NCI-H69 (cell line): ENCODE results near the gene DRC3.
"Not testable (repeated sequence)": the region's sequence is repeated elsewhere in the genome, so short reads cannot be mapped to it uniquely, and the experiment has no call there.

Experiments
- DNase-seq: peaks from one replicate; lab custom pipeline; 2025; lab: John Stamatoyannopoulos, UW

DRC3 gene

DNA sequence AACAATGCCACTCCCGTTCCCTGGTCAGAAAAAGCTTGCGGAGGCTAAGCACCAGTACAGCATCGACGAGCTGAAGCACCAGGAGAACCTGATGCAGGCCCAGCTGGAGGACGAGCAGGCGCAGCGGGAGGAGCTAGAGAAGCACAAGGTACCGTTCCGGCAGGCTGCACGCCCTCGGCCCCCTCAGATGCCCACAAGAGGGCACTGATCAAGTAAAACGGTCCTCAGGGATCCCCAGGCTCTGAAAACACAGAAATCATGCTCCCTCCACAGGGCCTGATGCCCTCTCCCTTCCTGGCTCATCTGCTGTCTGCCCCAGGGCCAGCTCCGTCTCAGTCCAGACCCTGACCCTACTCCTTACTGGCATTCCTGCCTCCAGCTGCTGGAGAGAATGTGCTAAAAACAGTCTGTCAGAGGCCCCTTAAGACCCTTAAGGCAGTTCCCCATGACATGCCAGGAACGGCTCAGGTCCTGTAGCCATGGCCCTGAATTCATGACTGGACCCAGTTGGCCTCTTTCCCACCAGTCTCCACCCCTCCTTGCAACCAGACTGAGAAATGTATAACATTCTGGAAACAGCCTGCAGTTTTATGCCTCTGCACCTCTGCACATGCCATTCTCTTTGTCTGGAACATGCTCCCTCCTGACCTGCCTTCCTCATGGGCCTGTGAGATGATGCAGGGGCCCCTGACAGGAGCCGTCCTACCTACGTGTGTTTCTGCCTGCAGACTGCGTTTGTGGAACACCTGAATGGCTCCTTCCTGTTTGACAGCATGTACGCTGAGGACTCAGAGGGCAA lies 21.8 kb downstream of the DRC3 start:
- peak; percentile 50 for DNase-seq

DNA sequence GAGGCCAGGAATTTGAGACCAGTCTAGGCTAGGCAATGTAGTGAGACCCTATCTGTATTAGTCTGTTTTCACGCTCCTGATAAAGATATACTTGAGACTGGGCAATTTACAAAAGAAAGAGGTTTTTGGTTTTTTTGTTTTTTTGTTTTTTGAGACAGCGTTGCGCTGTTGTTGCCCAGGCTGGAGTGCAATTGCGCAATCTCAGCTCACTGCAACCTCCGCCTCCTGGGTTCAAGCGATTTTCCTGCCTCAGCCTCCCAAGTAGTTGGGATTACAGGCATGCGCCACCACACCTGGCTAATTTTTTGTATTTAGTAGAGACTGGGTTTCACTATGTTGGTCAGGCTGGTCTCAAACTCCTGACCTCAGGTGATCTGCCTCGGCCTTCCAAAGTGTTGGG lies 23.2 kb downstream of the DRC3 start:
- DNase-seq = not testable (repeated sequence)

DNA sequence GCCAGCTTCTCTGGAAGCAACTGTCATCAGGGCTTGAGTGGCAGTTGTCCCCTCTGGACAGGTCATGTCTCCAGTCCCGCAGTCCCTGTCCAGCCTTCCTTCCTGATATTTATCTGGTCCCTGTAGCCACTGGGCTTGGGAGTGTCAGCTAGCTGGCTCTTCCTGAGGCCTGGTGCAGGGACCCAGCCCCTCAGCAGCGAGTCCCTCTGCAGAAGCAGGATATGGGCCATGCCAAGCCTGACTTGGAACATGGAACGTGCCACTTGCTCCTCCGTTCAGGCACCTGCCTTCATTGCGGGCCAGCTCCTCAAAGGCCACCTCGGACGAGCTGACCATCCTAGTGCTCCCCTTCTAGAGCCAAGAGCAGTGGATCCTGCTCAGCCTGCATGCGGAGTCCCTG lies 26.3 kb downstream of the DRC3 start:
- DNase-seq = no peak

DNA sequence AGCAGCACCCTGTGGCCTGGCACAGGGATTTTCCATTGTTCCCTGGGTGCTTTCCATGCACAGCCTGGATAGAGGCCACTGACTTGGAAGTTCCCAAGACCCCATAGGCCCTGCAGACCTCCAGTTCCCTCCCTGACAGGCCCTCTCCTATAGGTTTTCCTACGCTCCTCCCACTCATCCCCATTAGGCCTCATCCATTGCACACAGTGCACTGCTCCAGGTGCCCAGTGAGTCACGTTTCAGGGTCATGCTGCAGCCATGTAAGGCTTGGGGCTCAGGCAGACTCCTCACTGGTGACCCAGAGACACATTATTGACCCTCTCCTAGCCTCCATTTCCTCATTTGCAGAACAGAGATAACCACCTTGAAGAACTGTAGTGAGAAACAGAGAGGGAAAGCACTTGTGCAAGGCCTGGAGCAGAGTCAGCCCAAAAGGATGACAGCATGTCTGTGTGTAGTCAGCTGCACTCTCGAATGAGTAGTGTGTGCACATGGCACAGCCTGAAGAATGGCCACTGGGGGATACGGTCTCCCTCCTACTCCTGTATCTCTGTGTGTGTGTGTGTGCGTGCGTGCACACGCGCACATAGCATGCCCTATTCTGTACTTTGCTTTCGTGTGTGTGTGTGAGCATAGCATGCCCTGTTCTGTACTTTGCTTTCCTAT lies 26.8 kb downstream of the DRC3 start:
- peak; percentile 10 for DNase-seq

DNA sequence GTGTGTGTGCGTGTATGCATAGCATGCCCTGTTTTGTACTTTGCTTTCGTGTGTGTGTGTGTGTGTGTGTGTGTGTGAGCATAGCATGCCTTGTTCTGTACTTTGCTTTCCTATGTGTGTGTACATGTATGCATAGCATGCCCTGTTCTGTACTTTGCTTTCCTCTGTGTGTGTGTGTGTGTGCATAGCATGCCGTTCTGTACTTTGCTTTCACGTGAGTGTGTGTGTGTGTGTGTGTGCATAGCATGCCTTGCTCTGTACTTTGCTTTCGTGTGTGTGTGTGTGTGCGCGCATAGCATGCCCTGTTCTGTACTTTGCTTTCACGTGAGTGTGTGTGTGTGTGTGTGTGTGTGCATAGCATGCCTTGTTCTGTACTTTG lies 27.4 kb downstream of the DRC3 start:
- no peak for DNase-seq

DNA sequence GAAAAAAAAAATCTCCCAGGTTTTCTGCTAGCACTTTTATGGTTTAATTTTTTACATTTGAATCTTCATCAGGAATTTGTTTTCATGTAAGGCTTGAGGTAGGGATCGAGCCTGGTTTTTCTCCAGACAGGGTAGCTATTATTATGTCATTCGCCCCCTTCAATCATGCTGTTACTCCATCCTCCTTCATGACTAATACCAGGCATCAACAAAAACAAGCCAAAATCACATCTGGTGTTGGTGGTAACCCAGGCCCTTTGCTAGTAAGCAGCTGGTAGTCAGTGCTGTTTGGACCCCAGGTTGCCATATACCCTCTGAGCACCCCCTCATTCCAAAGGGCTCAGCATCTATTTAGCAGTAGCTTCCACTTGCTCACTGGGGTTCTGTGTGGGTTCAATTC lies 29.5 kb downstream of the DRC3 start:
- DNase-seq = no peak

DNA sequence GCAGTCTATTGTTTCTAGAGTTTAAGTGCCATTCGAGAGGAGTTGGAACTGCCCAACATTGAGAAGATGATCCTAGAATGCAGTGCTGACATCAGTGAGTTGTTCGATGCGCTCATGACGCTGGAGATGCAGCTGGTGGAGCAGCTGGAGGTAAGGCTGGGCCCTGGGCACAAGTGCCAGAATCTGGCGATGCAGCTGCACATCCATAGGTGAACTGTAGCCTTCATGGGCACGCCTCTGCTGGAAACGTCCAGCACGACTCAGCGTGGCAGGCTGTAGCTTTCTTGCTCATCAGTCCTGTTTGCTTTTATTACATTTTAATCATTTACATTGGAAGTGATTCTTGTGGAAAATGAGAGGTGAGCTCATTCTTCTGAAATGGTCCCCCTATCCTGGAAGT lies 31.7 kb downstream of the DRC3 start:
- DNase-seq = peak; percentile 49

DNA sequence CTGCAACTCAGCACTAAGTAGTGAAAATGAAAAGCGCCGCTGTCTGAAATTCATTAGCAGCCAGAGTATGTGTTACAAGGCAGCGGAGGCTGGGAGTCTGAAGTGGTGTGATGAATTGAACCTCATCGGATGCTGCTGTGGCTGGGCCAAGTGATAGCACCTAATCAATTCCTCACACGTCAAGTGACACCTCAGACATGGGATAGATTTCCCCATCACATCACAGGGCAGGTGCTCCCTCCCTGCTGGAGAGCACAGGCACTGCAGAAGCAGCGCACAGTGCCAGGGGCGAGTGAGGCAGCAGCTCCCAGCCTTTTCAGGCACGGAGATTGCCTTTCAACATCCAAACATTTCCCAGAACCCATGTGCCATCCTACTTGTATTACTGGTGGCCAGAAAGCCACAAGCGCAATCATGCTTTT lies 32.2 kb downstream of the DRC3 start:
- no peak for DNase-seq

DNA sequence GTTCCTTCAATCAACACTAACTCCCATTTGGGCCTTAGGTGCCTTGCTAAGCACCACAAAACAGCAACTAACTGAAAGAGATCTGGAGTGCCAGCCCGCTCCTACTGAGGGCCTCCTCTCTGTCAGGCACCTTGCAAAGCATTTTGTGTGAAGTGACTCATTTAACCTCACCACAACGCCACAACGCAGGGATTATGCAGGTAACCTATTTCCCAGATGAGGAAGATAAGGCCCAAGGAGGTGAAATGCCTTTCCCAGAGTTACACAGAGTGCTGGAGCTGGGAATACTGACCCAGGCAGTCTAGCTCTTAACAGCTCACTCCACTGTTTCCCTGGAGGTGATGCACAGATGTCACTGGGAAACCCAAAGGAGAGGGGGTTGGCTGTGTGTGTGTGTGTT lies 32.8 kb downstream of the DRC3 start:
- DNase-seq = no peak

DNA sequence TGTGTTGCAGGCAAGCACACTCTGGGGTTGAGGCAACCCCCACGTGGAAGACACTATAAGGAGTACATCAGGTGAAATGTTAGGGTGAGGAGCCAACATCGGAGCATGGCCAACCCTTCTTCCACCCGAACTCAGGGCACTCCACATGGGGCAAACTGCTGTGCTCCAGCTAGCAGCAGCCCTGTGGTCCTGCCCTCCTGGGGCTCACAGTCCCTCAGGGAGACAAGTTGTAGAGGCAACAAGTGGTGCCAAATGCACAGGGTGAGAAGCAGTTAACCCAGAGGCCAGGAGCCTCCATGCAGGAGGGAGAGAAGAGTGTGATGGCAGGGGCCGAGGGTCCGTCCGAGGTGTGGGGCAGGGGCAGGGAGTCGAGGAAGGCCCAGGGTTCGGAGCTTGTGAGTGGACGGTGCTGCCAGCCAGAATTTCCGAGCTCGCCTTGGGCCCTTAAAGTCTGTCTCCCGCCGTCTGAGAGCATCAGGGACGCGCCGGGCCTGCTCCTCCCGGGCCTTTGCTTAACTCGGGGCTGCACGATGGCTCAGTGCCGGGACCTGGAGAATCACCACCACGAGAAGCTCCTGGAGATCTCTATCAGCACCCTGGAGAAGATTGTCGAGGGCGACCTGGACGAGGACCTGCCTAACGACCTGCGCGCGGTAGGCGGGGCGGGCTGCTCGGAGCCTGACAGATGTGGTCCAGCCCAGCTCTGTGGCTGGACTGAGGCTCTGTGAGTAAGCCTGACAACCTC lies 34.0 kb downstream of the DRC3 start:
- DNase-seq = no peak

DNA sequence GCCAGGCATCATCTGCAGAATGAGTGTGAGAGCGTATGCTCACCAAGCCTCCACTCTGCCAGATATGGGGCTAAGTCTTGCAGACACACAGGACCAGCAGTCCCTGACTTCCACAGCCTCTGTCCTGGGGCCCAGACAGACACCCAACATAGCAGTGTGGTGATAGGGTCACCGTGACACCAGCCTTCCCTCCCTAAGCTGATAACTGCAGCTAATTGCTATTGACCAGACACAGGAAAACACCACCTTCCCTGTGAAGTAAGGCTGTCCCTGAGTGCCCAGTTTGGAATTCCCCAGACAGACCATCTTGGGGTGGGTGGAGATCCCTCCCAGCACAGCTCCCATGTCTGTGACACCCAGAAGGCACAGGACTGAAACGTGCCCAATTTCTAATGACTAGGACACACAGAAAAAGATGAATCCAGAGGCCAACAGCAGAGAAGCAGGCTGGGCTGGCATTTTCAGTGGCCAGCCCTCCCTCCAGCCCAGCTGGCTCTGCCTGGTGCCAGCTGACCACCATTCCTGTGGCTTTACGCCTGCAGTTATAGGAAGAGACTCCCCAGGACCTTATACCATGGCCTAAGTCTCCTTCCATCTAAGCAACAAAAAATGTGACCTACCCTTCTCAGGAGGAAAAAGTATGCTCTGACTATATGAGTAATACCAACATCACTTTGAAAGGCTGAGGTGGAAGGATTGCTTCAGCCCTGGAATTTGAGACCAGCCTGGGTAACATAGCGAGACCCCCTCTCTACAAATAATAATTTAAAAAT lies 36.0 kb downstream of the DRC3 start:
- no peak for DNase-seq

DNA sequence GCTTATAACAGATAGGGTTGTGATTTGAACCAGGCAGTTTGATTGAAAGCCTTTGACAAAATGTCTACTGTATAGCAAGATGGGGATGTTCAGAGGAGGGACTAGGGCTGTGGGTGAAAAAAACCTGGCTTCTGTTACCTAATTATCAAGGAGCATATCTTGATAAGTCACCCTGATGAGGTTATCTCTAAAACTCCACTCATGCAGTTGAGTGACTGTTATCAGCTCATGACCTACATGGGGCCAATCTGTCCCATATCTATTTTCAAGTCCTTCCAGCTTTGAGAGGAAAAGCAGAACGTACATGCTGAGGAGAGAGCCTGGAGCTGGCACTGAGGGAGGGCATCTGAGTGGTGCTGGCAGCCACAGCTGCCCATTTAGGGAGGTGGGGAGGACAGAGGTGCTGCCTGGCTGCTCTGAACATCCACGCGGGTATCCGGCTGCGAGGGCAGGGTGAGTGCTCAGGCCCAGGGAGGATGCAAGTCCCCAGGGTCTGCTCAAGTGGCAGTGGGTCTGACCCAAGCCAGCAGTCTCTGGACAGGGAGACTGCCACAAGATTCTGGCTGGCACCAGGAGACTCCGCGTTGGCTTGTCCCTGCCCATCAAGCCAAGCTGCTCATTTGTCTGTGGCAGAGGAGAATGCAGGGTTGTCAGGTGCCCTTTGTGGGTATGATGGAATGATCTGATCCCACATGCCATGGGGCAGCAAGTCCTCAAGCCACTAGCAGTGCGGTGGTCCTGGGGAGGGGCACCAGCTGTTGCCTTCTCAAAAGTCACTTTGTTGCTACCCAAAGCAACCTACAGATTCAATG lies 37.2 kb downstream of the DRC3 start:
- no peak for DNase-seq

DNA sequence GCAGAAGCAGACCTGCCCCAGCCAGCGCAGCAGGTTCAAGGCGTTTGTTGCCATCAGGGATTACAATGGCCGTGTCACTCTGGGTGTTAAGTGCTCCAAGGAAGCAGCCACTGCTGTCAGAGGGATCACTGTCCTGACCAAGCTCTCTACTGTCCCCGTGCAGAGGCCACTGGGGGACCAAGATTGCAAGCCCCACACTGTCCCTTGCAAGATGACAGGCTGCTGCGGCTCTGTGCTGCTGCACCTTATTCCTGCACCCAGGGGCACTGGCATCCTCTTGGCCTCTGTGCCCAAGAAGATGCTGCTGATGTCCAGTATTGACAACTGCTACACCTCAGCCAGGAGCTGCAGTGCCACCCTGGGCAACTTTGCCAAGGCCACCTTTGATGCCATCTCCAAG lies 38.6 kb downstream of the DRC3 start:
- DNase-seq = no peak

DNA sequence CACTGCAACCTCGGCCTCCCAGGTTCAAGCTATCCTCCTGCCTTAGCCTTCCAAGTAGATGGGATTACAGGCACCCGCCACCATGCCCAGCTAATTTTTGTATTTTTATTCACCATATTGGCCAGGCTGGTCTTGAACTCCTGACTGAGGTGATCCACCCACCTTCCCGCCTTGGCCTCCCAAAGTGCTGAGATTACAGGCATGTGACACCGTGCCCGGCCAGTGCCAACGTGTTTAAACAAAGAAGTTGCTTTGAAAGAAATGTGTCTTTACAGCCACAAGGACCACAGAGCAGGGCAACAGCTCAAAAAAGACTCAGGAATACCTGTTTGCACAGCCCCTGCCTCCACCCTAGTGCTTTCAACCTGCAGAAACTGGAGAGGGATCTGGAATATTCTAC lies 41.3 kb downstream of the DRC3 start:
- DNase-seq = no peak

DNA sequence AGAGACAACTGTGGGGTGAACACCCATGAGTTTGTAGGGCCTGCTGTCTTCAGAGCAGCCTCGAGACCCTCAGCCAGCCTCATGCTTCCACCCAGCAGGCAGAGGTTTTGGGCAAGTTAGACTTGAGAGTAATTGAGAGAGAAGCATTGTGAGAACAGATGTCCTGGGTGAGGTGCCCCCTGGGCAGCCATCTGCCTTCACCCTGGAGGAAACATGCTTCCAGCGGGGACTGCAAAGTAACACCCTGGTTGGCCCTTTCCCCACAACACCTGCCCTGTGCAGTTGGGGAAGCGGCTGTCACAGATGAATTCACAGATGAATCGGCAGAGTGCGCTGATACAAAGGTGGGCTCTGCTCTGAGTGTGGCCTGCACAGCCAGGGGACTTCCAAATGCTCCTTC lies 42.9 kb downstream of the DRC3 start:
- DNase-seq = peak; percentile 79

DNA sequence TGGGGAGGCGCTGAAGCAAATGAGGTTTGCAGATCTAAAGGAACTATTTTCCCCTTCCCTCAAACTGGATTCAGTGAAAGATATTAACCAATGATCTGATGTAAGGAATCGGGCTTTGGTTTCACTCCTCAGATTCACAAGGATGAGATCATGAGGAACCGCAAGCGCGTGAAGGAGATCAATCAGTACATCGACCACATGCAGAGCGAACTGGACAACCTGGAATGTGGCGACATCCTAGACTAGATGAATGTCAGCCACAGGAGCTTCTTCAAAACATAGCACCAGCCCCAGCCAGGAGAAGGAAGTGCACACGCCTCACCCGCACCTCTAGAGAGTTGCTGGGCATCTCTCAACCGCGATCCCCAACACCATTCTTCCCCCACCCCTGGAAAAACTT lies 43.8 kb downstream of the DRC3 start:
- DNase-seq = no peak

DNA sequence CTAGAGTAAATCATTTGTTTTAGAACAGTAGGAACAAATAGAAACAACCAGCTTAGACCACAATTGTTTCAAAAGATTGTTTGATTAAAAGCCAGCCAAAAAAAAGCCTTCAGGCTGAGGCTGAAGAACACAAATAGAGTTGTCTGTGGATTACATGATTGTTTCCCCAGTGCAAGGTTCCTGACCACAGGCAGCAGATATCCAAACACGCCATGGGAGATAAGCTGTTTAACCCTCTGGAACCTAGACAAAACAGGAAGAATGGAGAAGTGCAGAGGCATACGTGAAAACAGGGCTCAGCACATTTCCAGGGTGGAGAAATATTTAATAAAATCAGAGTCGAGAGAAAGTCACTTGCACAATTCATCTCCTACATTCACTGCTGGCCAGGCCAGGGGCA lies 45.3 kb downstream of the DRC3 start:
- no peak for DNase-seq

DNA sequence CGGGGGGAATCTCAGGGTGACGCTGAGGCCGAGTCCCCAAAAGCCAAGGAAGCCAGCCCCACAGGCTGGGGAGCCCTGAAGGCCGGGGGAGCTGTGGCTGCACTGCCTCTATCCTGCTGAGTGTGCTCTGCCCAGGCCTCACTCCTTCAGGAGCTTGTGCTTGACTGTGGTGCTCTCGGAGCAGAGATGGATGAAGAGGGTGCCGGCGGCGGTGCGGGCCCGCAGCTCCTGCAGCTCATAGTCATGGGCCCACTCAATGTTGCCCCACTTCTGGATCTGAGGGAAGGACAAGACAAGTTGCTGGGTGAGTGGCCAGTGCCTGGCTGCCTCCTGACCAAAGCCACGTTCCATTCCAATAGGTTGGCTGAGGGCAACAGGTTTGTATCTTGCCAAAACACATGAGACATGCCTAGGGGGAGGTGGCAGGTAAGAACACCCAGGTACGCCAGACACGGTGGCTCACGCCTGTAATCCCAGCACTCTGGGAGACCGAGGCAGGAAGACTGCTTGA lies 45.8 kb downstream of the DRC3 start:
- no peak for DNase-seq

DNA sequence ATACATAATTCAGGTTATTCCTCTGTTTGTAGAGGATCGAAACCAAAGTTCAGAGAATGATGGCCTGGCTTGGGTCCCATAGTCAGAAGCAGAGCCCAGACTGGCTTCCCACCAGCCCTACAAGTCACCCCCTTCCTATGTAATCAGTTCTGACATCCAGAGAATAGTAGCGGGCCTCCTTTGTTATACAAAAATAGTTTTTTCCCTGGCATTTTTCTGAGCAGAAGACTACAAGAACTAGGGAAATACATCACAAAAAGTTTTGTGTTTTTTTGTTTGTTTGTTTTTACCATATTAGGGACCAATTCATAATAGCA lies 47.1 kb downstream of the DRC3 start:
- DNase-seq = no peak

DNA sequence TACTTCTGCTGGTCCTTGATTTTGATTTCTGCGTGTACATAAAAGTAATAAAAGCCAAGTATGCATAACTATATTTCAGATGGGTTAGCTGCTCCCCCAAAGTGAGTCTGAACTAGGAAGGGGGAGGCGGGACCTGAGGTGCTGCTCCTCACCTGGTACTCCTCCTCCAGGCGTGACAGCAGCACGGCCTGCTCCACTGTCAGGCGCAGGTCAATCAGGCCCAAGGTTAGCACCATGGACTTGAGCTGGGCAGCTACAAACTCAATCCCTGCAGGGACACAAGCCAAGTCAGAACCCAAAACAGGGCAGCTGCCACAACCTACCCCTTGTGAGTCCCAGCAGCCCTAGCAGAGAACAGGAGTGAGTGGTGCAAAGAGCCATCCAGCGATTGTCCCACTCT lies 48.3 kb downstream of the DRC3 start:
- no peak for DNase-seq

DNA sequence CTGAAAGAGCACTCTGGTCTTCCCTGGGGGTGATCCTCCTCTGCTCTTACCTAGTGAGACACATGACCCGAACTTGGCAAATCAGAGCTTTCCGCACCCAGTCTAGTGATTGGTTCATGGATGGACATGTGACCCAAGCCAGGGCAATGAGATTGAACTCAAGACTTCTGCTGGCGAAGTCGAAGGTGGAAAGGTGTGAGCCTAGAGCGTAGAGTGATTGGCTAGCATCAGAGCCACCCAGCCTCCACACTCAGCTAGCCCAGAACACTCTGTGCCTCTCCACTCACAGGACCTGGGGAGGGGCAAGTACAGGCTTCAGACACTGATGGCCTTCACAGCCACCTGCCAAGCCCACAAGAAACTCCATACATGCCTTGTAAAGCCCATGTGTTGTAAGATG lies 48.7 kb downstream of the DRC3 start:
- DNase-seq = no peak
